IPS-11a (cell line): ENCODE data around the gene SMAD9.

Source experiments
- H3K4me3 ChIP-seq: one replicate; pipeline ENCODE4 v1.5.1; 2013; ENCODE audit warnings: low read depth, low read length, control low read depth

The SMAD9 gene

DNA sequence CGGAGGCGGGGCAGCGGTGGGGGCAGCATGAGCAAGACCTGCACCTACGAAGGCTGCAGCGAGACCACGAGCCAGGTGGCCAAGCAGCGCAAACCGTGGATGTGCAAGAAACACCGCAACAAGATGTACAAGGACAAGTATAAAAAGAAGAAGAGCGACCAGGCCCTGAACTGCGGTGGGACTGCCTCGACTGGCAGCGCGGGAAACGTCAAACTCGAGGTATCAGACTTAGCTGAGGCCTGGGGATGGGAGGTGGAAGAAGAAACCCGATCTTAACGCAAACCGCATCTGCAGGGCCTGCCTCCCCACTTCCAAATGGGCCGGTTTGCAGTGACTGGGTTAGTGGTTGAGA is 100.3 kb downstream of the SMAD9 start:
- peak overlapping the region; percentile 62 for H3K4me3 ChIP-seq

DNA sequence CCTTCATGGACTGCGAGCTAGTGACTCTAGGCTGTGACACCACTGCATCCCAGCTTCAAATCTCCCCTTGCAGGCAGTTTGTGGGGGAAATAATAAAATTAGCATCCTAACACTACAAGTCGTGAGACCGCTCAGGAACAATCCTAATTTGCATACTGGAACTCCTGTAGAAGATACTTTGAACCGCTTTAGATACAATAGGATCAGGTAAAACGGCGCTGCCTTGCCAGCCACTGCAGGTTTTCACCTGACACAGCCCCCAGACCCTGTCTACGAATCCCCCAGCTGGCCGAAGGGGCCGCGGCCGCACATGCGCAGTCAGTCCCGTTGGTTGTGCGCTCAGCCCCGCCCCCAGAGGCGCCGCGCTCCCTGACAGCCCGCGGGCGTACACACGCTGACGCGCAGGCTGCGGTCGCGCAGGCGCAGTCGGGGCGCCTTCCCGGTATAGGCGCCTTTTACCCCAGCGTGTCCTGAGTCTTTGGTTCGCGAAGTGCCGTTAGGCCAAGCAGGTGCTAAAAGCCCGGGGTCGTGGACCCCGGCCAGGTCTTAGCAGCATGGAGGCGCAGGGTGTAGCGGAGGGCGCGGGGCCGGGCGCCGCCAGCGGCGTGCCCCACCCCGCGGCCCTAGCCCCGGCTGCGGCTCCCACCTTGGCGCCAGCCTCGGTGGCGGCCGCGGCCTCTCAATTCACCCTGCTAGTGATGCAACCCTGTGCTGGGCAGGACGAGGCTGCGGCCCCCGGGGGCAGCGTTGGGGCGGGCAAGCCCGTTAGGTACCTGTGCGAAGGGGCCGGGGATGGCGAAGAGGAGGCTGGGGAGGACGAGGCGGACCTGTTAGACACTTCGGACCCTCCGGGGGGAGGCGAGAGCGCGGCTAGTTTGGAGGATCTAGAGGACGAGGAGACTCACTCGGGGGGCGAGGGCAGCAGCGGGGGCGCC is 101.0 kb downstream of the SMAD9 start, which contains the start of gene RFXAP:
Gene RFXAP (plus strand): TSS at position 419 of the 935 bp plus-strand sequence. CDS start 136 bp downstream, at position 555.
- H3K4me3 ChIP-seq, result peak within 1 kb of the TSS; percentile 62

DNA sequence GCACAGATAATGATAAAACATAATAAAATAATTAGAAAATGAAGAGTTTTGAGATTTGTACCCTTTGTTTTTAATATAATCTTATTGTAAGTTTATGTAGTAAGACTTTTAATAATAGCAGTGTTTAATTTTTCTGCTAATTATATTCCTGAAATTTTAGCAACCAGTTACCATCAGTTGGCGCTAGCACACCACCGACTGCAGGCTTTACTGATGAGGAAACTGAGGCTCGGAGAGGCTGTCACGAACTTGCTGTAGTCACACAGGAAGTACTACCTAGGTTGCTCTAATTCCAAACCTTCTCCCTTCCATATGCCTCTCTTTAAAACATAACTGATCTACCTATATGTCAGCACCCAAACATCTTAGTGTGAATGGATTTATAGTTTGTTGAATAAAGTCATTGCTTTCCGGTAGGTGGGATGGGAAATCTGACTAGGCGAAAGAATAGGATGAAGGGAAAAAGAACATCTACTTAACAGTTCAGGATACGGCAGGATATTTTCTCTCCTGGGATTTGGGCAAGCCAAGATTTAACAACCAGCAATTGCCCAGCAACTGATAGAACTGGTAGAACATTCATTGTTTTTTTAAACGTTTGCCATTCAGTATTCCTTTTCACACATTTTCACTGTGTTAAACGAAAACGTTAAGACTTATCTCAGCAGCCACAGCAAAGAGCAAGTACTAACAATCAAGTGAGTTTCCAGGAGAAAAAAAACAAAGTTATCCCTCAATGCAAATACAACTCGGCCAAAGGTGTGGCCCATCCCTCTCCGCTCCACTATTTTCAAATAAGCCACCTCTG is 101.8 kb downstream of the SMAD9 start:
- H3K4me3 ChIP-seq, result peak overlapping the region; percentile 62

DNA sequence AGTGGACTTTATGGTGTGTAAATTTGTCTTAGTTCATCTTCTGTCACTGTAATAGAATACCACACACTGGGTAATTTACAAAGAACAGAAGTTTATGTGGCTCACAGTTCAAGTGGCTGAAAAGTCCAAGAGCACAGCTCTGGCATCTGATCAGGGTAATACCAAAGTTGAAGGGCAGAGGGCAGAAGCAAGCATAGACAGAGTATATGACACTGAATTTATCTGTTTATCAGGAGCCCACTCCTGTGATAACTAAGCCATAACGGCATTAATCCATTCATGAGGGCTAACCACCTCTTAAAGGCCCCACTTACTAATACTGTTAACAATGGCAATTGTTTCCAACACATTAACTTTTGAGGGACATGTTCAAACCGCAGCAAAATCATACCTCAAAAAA is 105.0 kb downstream of the SMAD9 start:
- H3K4me3 ChIP-seq, result no peak overlapping the region

DNA sequence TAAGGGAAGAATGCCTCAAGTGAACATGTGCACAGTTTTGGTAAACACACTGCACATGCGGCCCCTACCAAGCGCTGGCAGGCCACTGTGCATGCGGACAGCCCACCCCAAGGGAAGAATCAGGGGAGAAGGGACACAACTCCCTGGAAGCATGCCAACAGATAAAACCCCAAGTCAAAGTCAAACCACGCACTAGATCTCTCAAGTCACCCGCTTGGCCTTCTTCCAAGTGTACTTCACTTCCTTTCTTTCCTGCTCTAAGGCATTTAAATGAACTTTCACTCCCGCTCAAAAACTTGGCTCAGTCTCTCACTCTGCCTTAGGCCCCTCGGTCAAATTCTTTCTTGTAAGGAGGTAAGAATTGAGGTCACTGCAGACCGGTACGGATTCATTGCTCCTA is 105.6 kb downstream of the SMAD9 start:
- H3K4me3 ChIP-seq, result no peak overlapping the region

DNA sequence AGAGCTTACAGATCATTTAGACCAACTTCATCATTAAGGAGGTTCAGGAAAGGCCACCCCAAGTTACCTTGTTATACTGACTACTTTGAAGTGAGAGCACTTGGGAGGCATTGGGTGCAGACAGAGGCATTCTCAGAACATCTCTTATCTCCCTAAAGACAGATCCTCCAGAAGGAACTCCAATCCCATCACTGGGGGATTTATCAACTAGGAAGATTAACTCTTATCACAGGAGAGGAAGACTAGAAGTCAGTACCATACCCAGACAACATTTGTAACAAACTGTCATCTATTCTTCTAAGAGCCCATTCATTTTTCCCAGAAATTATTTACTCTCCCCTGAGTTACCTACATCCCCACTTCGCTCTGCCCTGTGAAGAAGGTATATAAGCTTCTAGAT is 106.8 kb downstream of the SMAD9 start:
- H3K4me3 ChIP-seq, result no peak overlapping the region

DNA sequence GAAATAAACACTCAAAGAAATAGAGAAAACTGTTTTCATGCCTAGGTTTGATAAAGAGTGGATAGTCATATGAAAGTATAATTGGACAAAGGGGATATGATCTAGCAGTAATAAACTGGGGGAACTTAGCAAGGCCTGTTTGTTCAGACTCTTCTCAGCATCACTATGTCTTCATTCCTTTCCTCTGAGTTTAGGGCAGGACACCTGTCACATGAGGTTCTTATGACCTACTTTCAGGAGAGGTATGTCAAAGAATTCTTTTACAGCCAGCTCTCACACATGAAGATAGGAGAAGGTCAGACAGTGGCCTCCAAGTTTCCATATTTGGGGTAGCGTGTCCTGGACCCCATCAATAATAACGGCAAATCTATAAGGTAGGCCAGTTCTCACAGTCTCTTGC is 112.4 kb downstream of the SMAD9 start:
- H3K4me3 ChIP-seq, result no peak overlapping the region

DNA sequence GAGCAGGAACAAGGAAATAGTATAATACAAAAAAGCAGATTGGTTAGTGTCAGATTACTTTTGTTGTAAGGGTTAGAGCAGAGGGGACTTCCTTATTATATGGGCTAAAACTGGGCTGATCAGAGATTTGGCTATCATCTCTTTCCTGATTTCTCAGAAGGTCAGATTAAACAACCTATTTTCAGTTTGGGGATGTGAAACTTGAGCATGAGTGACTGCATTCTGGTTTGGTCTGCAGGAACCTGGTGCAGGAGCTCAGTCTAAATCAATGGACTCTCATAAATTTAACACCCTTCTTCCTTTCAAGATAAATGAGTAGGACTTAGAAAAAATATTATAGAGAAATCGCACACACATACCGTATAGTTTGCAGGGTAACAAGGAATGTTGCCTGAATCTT is 113.9 kb downstream of the SMAD9 start:
- H3K4me3 ChIP-seq, result no peak overlapping the region

DNA sequence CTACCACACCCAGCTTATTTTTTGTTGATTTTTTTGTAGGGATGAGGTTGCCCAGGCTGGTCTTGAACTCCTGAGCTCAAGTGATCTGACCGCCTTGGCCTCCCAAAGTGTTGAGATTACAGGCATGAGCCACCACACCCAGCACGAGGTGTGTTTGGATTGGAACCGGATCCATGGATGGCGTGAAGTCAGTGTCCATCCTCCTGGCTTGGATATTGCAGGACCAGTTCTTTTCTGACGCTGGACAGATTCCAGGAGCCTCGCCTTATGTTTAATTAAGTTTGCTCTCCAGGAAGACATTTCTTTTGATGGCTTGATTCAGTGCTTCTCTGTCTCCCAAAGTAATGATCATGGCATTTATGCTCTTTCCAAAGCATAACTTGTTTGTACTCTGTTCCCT is 115.5 kb downstream of the SMAD9 start:
- no peak overlapping the region for H3K4me3 ChIP-seq

DNA sequence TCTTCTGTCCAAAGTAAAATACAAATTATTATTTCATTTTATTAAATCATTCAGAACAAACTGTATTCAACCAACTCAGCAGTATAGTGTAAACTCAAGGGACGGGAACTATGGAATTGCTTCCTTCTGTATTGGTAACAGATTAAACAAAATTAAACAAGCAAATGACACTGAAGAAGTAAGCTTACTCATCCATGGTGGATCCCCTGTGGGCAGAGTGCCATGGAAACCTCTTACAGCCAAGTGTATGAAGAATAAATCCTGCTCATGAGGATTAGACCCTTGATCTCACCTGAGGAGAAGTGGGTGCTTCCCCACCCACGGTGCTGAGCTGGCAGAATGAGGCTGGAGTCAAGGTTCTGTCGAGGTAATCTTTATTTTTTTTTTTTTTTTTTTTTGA is 119.0 kb downstream of the SMAD9 start:
- no peak overlapping the region for H3K4me3 ChIP-seq

DNA sequence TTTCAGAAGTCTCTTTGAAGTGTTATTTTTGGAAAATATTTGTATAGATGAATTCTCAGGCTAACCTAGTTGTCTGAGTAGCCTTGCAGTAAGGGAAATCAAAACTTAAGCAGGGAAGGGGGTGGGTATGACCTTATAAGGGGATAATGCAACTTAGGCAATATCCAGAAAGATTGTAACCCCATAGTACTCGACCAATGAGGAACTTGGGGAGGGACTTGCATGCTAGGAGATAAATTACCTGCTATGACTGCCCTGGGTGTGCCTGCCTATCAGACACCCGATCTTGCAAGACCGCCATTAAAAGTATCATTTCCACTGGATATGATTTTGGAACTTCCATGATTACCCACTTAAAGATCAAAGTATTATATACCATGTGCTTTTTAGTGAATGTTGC is 124.0 kb downstream of the SMAD9 start:
- H3K4me3 ChIP-seq, result no peak overlapping the region

DNA sequence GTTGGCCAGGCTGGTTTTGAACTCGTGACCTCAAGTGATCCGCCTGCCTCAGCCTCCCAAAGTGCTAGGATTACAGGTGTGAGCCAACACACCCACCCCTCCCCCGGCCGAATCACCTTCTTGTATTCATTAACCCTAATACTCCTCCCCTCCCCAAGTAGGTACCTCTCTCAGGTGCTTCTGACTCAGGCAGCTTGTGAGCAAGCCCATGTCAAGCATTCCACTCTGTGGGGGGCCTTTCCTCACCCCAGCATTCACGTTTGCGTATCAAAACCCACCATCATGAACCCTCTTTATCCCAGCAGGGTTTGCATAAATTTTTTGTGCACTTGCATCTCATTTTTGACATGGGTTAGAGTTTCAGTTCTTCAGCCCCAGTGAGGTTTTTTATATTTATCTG is 124.6 kb downstream of the SMAD9 start:
- no peak overlapping the region for H3K4me3 ChIP-seq
